LNCAP (cell line): Measurements from ENCODE around the gene BOK.

ENCODE experiments used
- CTCF ChIP-seq: fragments of 450-650 bp; IDR thresholded peaks from 2 replicates; pipeline ENCODE4 v1.5.1; 2017; ENCODE audit warnings: mild to moderate bottlenecking

Gene BOK

GRCh38 chr2:241577413-241578122 lies 19.0 kb downstream of the BOK start:
- TF ChIP-seq CTCF: no peak

GRCh38 chr2:241579281-241579680 lies 20.7 kb downstream of the BOK start:
- no peak for TF ChIP-seq CTCF

GRCh38 chr2:241582328-241582727 lies 23.8 kb downstream of the BOK start:
- TF ChIP-seq CTCF: no peak

- TF ChIP-seq CTCF: no peak
These were observed 24.3 kb downstream of the BOK start for GRCh38 chr2:241582806-241583205.

GRCh38 chr2:241584436-241584835 lies 25.9 kb downstream of the BOK start:
- TF ChIP-seq CTCF: no peak

- no peak for TF ChIP-seq CTCF
These were observed 28.2 kb downstream of the BOK start for GRCh38 chr2:241586564-241587264.

- TF ChIP-seq CTCF: no peak
These were observed 33.7 kb downstream of the BOK start for GRCh38 chr2:241592126-241592845.
